ENCODE measurements around the gene CA10.

The CA10 gene

DNA sequence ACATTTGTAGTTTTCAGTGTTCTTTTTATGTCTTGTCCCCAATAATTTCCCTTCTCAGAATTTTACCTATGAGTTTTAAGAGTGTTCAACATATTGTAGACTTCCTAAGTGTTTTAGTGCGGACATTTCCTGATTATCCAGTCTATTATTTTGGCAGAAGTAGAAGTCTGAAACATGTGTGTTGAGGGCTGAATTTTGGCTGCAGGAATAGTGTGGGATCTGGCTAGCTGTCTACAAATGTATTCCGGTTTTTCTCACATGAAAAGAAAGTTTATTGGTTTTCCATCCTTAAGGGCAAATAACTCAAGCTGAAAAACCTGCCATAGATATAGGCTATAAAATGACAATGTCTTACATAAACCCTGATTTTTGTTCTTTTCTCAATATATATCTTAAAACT, 33.0 kb upstream of the CA10 start:
- Histone ChIP-seq H4K8ac (ENCODE audit: low read depth, low read length) (no peak overlapping the region), H3K4ac (ENCODE audit: low read depth, low read length) (no peak overlapping the region), H3K9ac (ENCODE audit: low read length) (no peak overlapping the region), H2AK5ac (ENCODE audit: low read length) (no peak overlapping the region), H3K23ac (ENCODE audit: low read length) (no peak overlapping the region), H2BK120ac (ENCODE audit: insufficient read depth, low read length, poor library complexity) (no peak overlapping the region), H2BK12ac (ENCODE audit: low read length) (no peak overlapping the region), H3K36me3 (ENCODE audit: control insufficient read depth in 1 of 2, insufficient read depth in 2 of 2, low read length in 2 of 2) (no peaks in the 10 kb centered on the region), H3K18ac (ENCODE audit: low read length) (no peak overlapping the region), H4K12ac (ENCODE audit: low read depth, low read length) (no peak overlapping the region), H3K14ac (ENCODE audit: low read length) (no peak overlapping the region), H3K4me1 (ENCODE audit: control insufficient read depth in 1 of 2, insufficient read depth in 2 of 2, low read length in 2 of 2) (no peaks in the 10 kb centered on the region), H2BK5ac (ENCODE audit: low read depth, low read length, poor library complexity) (no peak overlapping the region), H4K91ac (ENCODE audit: low read depth, low read length) (no peak overlapping the region), H3K4me2 (ENCODE audit: low read length) (no peak overlapping the region), H3K9me3 (ENCODE audit: insufficient read depth, low read depth, low read length) (no peaks in the 10 kb centered on the region), H3K27ac (ENCODE audit: low read depth, low read length) (no peak overlapping the region), H3K4me3 (ENCODE audit: low read depth, low read length) (no peak overlapping the region), H3K27me3 (ENCODE audit: insufficient read depth, low read length) (no peaks in the 10 kb centered on the region), H3K79me1 (ENCODE audit: low read length) (no peaks in the 10 kb centered on the region), H2AFZ (ENCODE audit: insufficient read depth, low read length, poor library complexity) (no peak overlapping the region), H3K79me2 (ENCODE audit: control insufficient read depth, insufficient read depth, low read length, poor library complexity) (no peaks in the 10 kb centered on the region)
- WGBS (ENCODE audit: extremely low coverage, insufficient coverage, insufficient read length), result no CpG with 5 or more reads among the region's 2 CpGs
- no peak for DNase-seq

DNA sequence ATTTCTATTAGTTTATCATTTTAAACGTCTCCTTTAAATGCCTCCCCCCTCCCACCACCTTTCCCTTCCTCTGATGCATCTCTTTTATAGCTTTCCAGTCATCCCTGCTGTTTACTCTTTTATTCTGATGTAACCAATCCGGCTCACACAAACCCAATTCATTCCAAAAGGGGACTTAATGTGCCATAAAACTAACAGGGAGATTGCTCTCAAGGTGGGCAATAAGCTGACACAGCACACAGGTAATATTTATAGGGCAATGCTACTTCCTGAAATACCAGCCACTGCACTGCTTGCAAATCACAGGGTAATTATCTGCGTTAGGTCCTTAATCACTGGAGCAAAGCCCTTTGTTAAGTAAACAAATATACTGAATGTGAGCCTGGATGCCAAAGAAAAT, 23.3 kb upstream of the CA10 start:
- Histone ChIP-seq H2AFZ (ENCODE audit: insufficient read depth, low read length, poor library complexity) (no peak overlapping the region), H3K9ac (ENCODE audit: low read length) (no peak overlapping the region), H3K18ac (ENCODE audit: low read length) (no peak overlapping the region), H4K91ac (ENCODE audit: low read depth, low read length) (no peak overlapping the region), H3K14ac (ENCODE audit: low read length) (no peak overlapping the region), H3K4ac (ENCODE audit: low read depth, low read length) (no peak overlapping the region), H3K79me2 (ENCODE audit: control insufficient read depth, insufficient read depth, low read length, poor library complexity) (no peaks in the 10 kb centered on the region), H3K27me3 (ENCODE audit: insufficient read depth, low read length) (no peaks in the 10 kb centered on the region), H4K12ac (ENCODE audit: low read depth, low read length) (no peak overlapping the region), H2BK5ac (ENCODE audit: low read depth, low read length, poor library complexity) (no peak overlapping the region), H3K79me1 (ENCODE audit: low read length) (no peaks in the 10 kb centered on the region), H3K23ac (ENCODE audit: low read length) (no peak overlapping the region), H3K4me1 (ENCODE audit: control insufficient read depth in 1 of 2, insufficient read depth in 2 of 2, low read length in 2 of 2) (no peaks in the 10 kb centered on the region), H2BK120ac (ENCODE audit: insufficient read depth, low read length, poor library complexity) (no peak overlapping the region), H2BK12ac (ENCODE audit: low read length) (no peak overlapping the region), H2AK5ac (ENCODE audit: low read length) (no peak overlapping the region), H3K9me3 (ENCODE audit: insufficient read depth, low read depth, low read length) (no peaks in the 10 kb centered on the region), H3K36me3 (ENCODE audit: control insufficient read depth in 1 of 2, insufficient read depth in 2 of 2, low read length in 2 of 2) (no peaks in the 10 kb centered on the region), H3K4me3 (ENCODE audit: low read depth, low read length) (no peak overlapping the region), H3K27ac (ENCODE audit: low read depth, low read length) (no peak overlapping the region), H3K4me2 (ENCODE audit: low read length) (no peak overlapping the region), H4K8ac (ENCODE audit: low read depth, low read length) (no peak overlapping the region)
- WGBS (ENCODE audit: extremely low coverage, insufficient coverage, insufficient read length), result no CpG with 5 or more reads among the region's 3 CpGs
- DNase-seq, result no peak

DNA sequence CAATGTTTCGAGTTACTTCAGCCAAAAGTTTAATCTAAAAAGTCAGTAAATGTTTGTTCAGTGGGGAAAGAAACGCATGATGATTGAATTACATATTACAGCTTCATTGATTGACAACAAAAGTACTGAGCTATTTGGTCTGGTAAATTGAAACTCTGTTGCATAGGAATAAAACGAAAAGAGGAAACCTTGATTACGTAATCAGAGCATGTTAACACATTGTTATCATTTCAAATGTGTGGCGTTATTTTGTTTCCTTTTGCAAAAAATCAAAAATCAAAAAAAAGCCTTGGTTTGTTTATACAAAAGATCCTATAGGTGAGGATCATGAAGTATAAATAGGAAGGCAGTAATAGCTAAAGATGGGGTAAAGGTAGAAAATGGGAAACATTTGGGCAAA, 19.5 kb upstream of the CA10 start:
- whole genome bisulfite sequencing (ENCODE audit: extremely low coverage, insufficient coverage, insufficient read length), result no CpG with 5 or more reads among the region's 5 CpGs
- Histone ChIP-seq H4K8ac (ENCODE audit: low read depth, low read length) (no peak overlapping the region), H3K79me2 (ENCODE audit: control insufficient read depth, insufficient read depth, low read length, poor library complexity) (no peaks in the 10 kb centered on the region), H3K4me1 (ENCODE audit: control insufficient read depth in 1 of 2, insufficient read depth in 2 of 2, low read length in 2 of 2) (no peaks in the 10 kb centered on the region), H3K4me2 (ENCODE audit: low read length) (no peak overlapping the region), H3K27ac (ENCODE audit: low read depth, low read length) (no peak overlapping the region), H3K23ac (ENCODE audit: low read length) (no peak overlapping the region), H3K27me3 (ENCODE audit: insufficient read depth, low read length) (no peaks in the 10 kb centered on the region), H2BK5ac (ENCODE audit: low read depth, low read length, poor library complexity) (no peak overlapping the region), H3K79me1 (ENCODE audit: low read length) (no peaks in the 10 kb centered on the region), H2BK12ac (ENCODE audit: low read length) (no peak overlapping the region), H3K4ac (ENCODE audit: low read depth, low read length) (no peak overlapping the region), H3K9ac (ENCODE audit: low read length) (no peak overlapping the region), H3K4me3 (ENCODE audit: low read depth, low read length) (no peak overlapping the region), H4K12ac (ENCODE audit: low read depth, low read length) (no peak overlapping the region), H2AK5ac (ENCODE audit: low read length) (no peak overlapping the region), H3K14ac (ENCODE audit: low read length) (no peak overlapping the region), H3K18ac (ENCODE audit: low read length) (no peak overlapping the region), H3K9me3 (ENCODE audit: insufficient read depth, low read depth, low read length) (no peaks in the 10 kb centered on the region), H2AFZ (ENCODE audit: insufficient read depth, low read length, poor library complexity) (no peak overlapping the region), H4K91ac (ENCODE audit: low read depth, low read length) (no peak overlapping the region), H3K36me3 (ENCODE audit: control insufficient read depth in 1 of 2, insufficient read depth in 2 of 2, low read length in 2 of 2) (no peaks in the 10 kb centered on the region), H2BK120ac (ENCODE audit: insufficient read depth, low read length, poor library complexity) (no peak overlapping the region)
- DNase-seq, result no peak

DNA sequence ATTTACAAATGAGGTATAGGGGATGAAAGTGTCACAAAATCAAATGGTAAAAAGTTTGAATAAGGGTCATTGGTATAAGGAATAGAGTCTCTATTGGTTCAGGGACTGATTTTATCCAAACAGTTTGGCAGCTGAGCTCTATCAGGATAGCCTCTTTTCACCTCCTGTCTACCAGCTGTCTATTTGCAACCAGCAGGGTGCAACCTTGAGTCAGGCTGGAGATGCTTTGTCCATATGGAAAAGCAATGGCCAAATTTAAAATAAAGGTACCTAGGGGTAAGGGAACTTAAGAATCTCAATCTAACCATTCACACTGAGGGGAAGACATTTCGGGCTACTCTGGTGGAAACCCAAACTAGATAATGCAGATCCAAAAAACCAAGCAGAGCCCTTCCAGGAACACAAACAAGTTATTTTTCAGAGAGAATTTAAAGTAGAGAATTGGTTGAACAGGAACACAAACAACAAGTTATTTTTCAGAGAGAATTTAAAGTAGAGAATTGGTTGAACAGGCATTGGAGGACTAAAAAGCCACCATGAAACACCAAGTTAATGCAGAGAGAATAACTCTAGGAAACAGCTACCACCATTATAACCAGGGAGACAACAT, 12.6 kb upstream of the CA10 start:
- H4K12ac ChIP-seq (ENCODE audit: low read depth, low read length), result no peak overlapping the region
- no peak overlapping the region for H2BK5ac ChIP-seq (ENCODE audit: low read depth, low read length, poor library complexity)
- H3K4me3 ChIP-seq (ENCODE audit: low read depth, low read length), result no peak overlapping the region
- H2AFZ ChIP-seq (ENCODE audit: insufficient read depth, low read length, poor library complexity), result no peak overlapping the region
- H4K8ac ChIP-seq (ENCODE audit: low read depth, low read length), result no peak overlapping the region
- no peak overlapping the region for H3K14ac ChIP-seq (ENCODE audit: low read length)
- no CpG with 5 or more reads among the region's 1 CpG for WGBS (ENCODE audit: extremely low coverage, insufficient coverage, insufficient read length)
- no peaks in the 10 kb centered on the region for H3K9me3 ChIP-seq (ENCODE audit: insufficient read depth, low read depth, low read length)
- no peaks in the 10 kb centered on the region for H3K79me2 ChIP-seq (ENCODE audit: control insufficient read depth, insufficient read depth, low read length, poor library complexity)
- H4K91ac ChIP-seq (ENCODE audit: low read depth, low read length), result no peak overlapping the region
- no peak overlapping the region for H3K18ac ChIP-seq (ENCODE audit: low read length)
- no peaks in the 10 kb centered on the region for H3K27me3 ChIP-seq (ENCODE audit: insufficient read depth, low read length)
- H3K9ac ChIP-seq (ENCODE audit: low read length), result no peak overlapping the region
- no peak overlapping the region for H3K23ac ChIP-seq (ENCODE audit: low read length)
- no peaks in the 10 kb centered on the region for H3K4me1 ChIP-seq (ENCODE audit: control insufficient read depth in 1 of 2, insufficient read depth in 2 of 2, low read length in 2 of 2)
- peak in 1 of 2 donors; percentile 41 for DNase-seq
- no peak overlapping the region for H2BK12ac ChIP-seq (ENCODE audit: low read length)
- H2BK120ac ChIP-seq (ENCODE audit: insufficient read depth, low read length, poor library complexity), result no peak overlapping the region
- H3K79me1 ChIP-seq (ENCODE audit: low read length), result no peaks in the 10 kb centered on the region
- no peak overlapping the region for H2AK5ac ChIP-seq (ENCODE audit: low read length)
- H3K4me2 ChIP-seq (ENCODE audit: low read length), result no peak overlapping the region
- H3K36me3 ChIP-seq (ENCODE audit: control insufficient read depth in 1 of 2, insufficient read depth in 2 of 2, low read length in 2 of 2), result no peaks in the 10 kb centered on the region
- no peak overlapping the region for H3K27ac ChIP-seq (ENCODE audit: low read depth, low read length)
- H3K4ac ChIP-seq (ENCODE audit: low read depth, low read length), result no peak overlapping the region

All from trophoblast cell (in vitro differentiated cells and primary cell).